HG03378 (cell line): ENCODE measurements around the gene ZNF337.
"Not testable (repeated sequence)": the region's sequence is repeated elsewhere in the genome, so short reads cannot be mapped to it uniquely, and the experiment has no call there.

ENCODE experiments used
- ATAC-seq: cut with Tn5 transposase; IDR thresholded peaks from one replicate; pipeline ENCODE4 v1.9.1; 2021; ENCODE audit warnings: mild to moderate bottlenecking, moderate library complexity; ENCODE audit not compliant: unreplicated experiment

The ZNF337 gene

DNA sequence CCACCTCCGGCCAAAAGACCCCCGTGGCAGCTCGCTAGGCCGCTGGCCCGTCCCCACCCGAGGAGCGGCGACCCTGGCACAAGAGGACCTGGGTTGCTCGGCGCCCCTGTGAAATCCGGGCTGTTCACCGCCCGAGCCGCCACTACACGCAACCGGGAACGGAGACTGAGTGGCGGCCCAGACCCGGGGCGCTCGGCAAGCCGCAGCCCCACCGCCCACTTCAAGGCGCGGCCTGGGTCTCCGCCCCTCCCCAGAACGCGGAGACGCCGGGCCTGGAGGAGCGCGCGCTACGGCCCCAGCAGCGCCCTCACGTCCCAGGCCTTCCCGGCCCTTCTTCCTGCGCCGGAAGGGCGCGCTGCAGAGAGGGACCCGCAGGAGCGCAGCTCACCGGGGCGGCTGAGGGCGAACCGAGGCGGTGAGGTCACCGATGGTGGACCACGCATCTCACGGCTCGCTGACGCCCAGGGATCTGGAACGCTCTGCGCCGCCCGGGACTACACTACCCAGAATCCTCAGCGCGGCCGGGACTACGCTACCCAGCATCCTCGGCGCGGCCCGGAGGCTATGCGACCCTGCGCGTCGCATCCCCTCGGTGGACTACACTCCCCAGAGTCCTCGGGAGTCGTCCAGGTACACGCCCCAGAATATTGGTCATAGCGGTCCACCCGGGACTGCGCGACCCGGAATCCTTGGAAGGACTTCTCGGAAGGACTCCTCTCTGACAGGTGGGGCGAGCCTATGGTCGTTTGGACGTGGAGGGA, at the start of gene ZNF337:
Gene ZNF337, minus strand, starts transcription at position 483 of the 761 bp plus-strand sequence. CDS start 10,436 bp downstream, outside the sequence.
- ATAC-seq: peak; percentile 91

DNA sequence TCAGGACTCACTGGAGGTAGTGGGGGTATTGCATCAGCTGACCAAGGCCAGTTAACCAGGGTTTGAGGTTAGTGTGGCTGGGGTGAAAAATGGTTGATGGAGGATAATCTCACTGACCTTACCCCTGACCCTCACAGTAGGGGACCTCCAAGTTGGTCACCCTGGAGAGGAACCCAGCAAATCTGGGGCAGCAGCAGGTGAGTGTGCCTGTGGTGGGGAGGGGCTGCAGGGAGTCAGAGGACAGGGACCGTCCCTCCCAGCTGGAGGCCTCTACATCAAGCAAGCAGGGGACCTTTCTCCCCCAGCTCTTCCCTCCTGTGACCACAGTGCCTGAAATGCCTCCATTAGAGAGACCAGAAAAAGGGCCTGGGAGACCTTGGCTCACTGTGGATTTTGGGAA, 49.1 kb upstream of the ZNF337 start:
- ATAC-seq: no peak

DNA sequence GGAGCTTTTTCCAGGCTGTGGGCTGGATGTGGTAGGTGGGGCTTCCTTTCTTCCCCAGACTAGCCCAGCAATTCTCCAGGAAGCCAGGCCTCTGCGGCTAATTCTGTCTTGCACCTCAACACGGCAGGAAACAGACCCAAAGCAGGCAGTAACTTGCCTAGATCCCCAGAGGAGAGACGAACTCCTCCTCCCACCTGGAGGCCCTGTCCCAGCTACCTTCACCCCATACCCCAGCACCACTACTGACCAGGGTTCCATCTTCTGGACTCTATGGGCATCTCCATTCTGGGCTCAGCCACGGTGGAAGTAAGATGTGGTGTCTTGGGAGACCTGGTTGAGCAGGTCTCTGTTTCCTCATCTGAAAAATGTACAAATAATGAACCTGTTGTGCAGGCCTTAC, 48.4 kb upstream of the ZNF337 start:
- ATAC-seq: no peak

DNA sequence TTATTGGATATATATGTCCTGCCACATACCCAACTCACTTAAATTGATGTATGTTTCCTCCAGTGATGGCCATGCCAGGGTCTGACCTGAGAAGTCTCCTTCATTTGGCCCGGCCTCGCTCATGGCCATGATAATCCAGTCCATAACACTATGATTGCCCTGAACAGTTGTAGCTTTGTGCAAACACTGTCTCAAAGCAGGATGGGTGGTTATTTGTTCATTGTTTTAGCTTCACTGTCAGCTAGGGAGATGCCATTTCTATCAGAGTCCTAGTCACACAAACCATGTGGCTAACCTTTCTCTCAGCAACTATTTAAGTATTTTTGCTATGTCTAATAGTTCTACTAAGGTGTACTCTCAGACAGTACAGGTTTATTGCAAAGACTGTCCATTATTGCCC, 47.6 kb upstream of the ZNF337 start:
- ATAC-seq: no peak

DNA sequence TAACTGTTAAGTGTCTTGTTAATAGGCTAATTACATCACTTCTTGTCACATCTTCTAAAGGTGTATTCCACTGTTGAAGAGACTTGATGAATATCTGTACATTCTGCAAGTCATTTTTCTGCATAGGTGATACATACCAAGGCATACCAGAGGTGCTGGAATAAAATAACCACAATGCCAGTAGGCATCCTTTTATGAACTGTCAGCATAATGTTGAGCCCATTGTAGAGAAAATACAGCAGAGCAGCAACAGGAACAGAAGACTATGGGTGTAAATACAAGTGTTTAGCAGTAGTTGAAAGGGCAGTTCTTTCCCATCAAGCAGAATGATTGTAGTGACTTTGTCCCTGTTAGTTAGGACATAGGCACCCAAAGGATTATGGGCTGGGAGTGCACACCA, 44.4 kb upstream of the ZNF337 start:
- no peak for ATAC-seq

DNA sequence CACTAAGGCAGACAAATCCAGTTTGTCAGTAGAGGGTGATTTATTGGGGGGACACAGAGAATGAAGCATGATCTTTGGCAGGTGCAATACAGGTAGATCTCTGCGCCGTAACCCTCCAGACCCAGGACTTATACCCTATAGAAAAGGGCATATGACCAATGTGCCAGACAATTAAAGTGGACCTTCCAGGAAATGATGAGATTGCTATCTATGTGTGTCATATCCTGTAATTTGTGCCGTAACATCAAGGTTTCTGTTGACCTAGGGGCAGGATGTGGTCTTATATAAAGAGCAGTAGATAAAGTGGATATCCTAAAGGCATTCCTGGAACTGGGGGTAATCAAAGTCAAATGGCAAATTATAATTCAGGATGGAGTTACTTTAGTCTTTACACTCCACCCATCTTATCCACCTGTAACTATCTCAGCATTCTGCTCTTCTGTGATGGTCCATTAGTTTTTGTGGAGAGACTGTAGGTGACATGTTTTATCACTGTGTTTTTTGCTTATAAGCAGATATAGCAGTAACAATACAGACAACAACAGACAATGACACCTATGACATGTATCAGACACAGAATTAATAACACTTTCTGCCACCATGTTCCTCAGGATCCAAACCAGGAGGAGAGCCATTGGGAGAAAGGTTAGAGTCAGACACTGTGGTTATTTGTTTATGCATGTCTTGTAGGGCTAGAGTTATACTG, 43.1 kb upstream of the ZNF337 start:
- ATAC-seq: no peak

DNA sequence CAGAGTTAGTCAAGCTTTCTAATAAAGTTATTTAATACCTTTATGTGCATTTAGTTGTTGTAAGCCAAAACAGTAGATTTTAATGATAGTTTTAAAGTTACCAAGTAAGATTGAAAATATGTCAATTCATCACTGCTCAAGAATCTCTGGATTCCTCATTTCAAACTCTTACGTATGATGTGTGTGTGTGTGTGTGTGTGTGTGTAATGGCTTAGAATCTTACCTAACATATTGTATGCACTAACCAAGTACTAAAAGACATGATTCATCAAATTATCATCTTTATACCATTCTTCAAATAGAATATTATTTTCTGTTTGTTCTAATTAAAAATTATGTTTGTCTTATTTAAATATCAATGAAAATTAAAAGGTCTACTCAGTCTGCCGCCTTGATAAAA, 41.5 kb upstream of the ZNF337 start:
- no peak for ATAC-seq

DNA sequence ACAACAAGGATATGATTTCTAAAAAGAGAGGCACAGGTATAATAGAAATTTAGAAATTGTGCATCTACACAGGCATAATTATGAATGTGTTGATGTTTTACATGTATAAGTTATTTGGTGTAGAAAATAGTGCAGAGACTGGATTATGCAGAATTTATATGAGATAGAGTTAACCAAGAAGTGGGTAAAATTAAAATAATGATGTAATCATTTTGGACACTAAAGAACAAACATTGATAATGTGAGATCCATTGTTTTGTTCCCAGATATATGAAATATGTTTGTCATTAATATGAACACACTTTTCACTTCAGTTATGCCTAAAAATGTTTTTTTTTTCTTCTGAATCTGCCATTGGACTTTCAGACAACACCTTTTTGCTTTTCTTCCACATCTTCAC, 37.2 kb upstream of the ZNF337 start:
- no peak for ATAC-seq

DNA sequence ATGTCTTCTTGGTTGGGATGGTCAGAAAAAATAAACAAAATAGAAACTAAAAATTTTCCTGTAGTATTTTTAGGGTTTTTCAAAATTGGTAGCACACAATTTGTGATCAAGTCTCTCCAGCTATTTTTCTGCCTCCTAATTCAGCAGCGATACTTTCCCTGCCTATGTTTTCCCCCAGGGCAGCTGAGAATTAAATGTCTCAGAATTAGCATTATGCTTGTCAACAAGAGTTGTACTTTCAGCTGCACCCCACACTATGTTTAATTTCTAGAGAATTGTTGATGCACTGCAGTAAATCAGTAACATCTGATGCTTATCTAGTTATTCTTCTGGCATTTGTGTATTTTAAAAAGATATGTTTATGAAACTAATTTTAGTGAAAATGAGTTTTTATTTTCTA, 34.2 kb upstream of the ZNF337 start:
- ATAC-seq: no peak

DNA sequence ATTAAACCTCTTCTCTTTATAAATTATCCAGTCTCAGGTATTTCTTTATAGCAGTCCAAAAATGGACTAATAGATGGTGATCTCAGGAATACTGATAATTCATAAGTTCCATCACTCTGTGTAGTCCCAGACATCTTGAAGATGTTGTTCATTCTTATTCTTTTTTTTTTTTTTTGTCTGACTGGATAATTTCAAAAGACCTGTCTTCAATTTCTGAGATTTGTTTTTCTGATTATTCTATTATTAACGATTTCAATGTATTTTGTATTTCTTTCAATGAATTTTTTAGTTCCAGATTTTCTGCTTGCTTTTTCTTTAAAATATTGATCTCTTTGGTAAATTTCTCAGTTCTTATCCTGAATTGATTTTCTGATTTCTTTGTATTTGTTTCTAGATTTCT, 29.7 kb upstream of the ZNF337 start:
- no peak for ATAC-seq

DNA sequence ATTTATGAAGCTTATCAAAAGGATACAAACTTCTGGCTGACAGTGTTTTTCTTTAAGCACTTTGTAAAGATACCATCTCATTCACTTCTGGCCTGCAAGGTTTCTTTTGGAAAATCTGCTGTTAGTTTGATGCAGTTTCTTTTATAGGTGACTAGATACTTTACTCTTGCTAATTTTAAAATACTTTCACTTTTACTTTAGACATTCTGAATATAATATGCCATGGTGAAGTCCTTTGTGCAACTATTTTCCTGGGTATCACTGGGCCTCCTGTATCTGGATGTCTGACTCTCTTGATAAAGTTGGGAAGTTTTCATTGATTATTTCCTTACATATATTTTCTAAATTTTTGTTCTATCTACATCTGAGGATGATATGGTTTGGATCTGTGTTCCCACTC, 29.0 kb upstream of the ZNF337 start:
- no peak for ATAC-seq

DNA sequence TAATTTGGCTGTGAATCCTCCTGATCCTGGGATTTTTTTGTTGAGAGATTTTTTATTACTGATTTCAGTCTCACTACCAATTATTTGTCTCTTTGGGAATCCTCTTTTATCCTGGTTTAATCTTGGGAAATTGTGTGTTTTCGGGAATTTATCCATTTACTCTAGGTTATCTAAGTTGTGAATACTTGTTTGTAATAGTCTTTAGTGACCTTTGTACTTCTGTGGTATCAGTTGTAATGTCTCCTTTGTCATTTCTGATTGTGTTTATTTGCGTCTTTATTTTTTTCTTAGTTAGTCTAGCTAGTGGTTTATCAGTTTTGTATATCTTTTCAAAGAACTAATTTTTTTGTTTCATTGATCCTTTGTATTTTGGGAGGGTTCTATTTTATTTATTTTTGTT, 27.3 kb upstream of the ZNF337 start:
- no peak for ATAC-seq

DNA sequence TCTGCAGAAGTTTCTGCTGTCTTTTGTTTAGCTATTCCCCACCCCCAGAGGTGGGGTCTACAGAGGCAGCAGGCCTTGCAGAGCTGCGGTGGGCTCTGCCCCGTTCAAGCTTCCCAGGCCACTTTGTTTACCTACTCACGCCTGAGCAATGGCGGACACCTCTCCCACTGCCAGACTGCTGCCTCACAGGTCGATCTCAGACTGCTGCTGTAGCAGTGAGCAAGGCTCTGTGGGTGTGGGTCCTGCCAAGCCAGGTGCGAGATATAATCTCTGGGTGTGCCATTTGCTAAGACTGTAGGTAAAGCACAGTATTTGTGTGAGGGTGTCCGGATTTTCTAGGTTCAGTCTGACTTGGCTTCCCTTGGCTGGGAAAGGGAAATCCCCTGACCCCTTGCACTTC, 23.6 kb upstream of the ZNF337 start:
- ATAC-seq: no peak

DNA sequence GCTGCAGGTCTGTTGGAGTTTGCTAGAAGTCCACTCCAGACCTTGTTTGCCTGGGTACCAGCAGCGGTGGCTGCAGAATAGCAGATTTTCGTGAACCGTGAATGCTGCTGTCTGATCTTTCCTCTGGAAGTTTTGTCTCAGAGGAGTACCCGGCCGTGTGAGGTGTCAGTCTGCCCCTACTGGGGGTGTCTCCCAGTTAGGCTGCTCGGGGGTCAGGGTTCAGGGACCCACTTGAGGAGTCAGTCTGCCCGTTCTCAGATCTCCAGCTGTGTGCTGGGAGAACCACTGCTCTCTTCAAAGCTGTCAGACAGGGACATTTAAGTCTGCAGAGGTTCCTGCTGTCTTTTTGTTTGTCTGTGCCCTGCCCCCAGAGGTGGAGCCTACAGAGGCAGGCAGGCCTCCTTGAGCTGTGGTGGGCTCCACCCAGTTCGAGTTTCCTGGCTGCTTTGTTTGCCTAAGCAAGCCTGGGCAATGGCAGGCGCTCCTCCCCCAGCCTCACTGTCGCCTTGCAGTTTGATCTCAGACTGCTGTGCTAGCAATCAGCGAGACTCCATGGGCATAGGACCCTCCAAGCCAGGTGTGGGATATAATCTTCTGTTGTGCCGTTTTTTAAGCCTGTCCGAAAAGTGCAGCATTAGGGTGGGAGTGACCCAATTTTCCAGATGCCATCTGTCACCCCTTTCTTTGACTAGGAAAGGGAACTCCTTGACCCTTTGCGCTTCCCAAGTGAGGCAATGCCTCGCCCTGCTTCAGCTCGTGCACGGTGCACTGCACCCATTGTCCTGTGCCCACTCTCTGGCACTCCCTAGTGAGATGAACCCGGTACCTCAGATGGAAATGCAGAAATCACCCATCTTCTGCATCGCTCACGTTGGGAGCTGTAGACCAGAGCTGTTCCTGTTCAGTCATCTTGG, 22.5 kb upstream of the ZNF337 start:
- ATAC-seq: not testable (repeated sequence)

DNA sequence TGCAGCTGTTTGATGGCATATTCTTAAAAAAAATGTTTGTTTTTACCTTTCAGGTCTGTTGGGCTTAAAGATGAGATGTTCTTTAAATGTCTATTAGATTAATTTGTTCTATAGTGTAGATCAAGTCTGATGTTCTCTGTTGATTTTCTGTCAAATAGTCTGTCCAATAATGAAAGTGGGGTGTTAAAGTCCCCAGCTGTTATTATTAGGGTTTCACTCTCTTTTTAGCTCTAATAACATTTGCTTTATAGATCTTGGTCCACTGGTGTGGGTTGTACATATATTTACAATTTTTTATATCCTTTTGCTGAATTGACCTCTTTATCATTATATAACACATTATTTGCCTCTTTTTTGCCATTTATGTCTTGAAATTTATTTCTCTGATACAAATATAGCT, 11.0 kb upstream of the ZNF337 start:
- ATAC-seq: no peak

DNA sequence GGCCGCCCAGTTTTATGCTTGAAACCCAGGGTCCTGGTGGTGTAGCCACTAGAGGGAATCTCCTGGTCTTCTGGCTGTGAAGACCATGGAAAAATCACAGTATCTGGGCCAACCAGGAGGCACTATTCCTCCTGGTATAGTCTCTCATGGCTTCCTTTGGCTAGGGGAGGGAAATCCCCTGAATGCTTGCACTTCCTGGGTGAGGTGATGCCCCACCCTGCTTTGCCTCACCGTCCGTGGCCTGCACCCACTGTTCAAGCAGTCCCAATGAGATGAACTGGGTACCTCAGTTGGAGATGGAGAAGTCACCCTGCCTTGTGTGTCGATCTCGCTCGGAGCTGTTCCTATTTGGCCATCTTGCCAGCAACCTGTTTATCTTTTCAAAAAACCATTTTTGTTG, 10.1 kb upstream of the ZNF337 start:
- ATAC-seq: no peak

DNA sequence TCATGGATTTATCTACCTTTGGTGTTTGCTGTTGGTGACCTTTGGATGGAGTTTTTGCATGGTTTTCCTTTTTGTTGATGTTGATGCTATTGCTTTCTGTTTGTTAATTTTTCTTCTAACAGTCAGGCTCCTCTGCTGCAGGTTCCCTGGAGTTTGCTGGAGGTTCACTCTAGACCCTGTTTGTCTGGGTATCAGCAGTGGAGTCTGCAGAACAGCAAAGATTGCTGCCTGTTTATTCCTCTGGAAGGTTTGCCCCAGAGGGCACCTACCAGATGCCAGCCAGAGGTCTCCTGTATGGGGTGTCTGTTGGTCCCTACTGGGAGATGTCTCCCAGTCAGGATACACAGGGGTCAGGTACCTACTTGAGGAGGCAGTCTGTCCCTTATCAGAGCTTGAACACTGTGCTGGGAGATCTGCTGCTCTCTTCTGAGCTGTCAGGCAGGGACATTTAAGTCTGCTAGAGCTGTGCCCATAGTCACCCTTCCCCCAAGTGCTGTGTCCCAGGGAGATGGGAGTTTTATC, 9.2 kb upstream of the ZNF337 start:
- no peak for ATAC-seq

DNA sequence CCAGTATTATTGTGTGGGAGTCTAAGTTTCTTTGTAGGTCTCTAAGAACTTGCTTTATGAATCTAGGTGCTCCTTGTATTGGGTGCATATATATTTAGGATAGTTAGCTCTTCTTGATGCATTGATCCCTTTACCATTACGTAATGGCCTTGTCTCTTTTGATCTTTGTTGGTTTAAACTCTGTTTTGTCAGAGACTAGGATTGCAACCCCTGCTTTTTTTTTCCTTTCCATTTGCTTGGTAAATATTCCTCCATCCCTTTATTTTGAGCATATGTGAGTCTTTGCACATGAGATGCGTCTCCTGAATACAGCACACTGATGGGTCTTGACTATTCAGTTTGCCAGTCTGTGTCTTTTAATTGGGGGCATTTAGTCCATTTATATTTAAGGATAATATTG, 7.7 kb upstream of the ZNF337 start:
- ATAC-seq: not testable (repeated sequence)

DNA sequence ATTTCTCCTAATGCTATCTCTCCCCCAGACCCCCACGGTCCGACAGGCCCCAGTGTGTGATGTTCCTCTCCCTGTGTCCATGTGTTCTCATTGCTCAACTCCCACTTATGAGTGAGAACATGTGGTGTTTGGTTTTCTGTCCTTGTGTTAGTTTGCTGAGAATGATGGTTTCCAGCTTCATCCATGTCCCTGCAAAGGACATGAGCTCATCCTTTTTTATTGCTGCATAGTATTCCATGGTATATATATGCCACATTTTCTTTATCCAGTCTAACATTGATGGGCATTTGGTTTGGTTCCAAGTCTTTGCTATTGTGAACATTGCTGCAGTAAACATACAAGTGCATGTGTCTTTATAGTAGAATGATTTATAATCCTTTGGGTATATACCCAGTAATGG, 4.2 kb upstream of the ZNF337 start:
- ATAC-seq: not testable (repeated sequence)

DNA sequence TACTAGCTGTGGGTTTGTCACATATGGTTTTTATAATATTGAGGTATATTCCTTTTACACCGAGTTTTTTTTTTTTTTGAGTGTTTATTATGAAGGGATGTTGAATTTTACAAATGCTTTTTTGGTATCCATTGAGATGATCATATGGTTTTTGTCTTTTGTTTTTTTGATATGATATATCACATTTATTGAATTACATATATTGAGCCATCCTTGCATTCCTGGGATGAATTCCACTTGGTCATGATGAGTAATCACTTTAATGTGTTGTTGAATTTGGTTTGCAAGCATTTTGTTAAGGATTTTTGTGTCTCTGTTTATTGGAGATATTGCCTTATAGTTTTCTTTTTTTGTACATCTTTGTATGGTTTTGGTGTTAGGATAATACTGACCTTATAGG, 3.3 kb upstream of the ZNF337 start:
- ATAC-seq: no peak

DNA sequence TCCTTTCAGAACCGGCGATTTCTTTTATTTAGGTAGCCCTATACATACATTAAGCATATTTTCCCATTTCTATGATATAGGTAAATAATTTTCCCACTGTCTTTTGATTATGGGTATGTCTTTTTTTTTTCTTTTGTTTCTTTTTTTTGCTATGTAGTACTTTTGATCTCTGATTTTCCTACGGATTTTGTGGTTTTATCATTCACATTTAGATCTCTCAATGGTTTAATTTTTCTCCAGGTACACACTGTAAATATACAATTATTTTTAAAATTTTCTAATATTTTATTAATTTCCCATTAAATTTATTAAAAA, 436 bp upstream of the ZNF337 start:
- ATAC-seq: no peak
